HG03045 (cell line): ENCODE measurements around the gene ZBTB4.

Experiments
- ATAC-seq: cut with Tn5 transposase; IDR thresholded peaks from one replicate; pipeline ENCODE4 v1.9.1; 2021; ENCODE audit warnings: mild to moderate bottlenecking, moderate library complexity; ENCODE audit not compliant: unreplicated experiment

Gene ZBTB4

DNA sequence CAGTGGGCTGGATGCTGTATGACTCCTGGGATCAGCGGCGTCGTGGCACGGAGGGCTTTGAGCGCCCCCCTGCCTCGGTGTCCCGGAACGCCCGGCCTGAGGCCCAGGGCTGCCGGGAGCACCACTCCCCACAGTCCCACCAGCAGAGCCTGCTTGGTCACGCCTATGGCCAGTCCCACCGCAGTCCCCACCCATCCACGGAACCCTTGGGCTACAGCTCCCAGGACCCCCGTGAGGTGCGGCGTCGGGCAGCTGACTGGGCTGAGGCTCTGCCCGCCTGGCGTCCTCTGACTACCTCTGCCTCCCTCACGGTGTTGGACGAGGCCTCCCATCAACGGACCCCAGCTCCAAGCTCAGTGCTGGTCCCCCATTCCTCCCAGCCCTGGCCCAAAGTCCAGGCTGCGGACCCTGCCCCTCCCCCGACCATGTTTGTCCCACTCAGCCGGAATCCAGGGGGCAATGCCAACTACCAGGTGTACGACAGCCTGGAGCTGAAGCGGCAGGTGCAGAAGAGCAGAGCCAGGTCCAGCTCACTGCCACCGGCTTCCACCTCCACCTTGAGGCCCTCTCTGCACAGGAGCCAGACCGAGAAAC is 52.4 kb downstream of the ZBTB4 start:
- no peak for ATAC-seq

DNA sequence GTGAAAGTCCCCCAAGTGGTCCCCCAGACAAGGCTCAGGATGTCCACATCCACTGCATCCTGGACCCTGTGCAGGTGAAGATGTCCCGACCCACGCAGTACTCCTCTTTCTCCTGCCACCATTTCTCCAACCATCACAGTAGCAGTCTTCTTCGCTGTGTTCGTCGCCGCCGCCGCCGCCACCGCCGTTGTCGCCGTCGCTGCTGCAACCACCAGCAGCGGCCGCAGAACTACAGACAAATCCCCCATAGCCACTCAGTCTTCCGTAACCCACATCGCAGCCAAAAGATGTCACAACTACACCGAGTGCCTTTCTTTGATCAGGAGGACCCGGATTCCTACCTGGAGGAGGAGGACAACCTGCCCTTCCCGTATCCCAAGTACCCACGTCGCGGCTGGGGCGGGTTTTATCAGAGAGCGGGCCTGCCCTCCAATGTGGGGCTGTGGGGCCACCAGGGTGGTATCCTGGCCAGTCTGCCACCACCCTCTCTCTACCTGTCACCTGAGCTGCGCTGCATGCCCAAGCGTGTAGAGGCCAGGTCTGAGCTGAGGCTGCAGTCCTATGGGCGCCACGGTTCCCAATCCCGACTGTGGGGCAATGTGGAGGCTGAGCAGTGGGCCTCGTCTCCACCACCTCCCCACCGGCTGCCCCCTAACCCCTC is 53.1 kb downstream of the ZBTB4 start:
- no peak for ATAC-seq

DNA sequence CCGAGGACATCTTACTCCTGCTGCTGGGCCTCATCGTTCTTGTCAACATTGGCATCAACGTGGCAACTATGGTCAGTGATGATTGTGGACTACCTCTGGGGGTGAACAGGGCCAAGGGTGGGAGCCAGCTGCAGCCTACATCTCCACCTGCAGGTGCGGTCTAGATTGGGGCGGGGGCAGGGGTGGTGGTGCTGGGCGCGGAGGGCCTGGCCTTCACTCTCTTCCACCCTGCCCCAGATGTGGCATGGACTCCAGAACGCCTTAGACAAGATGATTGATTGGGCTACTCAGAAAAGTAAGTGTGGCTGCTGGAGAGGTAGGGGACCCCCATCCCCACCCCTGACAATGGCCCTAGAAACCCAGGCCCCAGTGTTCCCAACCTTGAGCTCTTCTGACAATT is 53.7 kb downstream of the ZBTB4 start:
- ATAC-seq, result no peak

DNA sequence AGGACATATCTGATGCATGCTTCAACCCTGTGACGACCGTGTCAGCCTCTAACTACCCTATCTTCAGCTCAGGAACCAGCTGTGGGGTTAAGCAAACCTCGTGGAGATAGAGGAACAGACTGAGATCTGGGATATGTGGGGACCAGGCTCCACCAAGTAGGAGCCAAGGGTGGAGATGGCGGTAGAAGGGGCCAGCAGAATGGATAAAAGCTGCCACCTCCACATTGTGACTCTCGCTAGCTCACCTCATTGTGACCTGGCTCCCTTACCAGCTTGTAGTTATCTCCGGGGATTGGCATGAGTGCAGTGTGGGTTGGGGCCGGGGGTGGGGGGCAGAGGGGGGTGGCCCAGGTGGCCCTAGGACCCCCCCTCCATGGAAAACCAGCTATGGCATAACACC is 54.1 kb downstream of the ZBTB4 start, which contains the start of gene SPEM2:
Gene SPEM2, plus strand, starts transcription at position 301 of the 400 bp plus-strand sequence. Its CDS starts 73 bp downstream, at position 374.
- ATAC-seq, result no peak

DNA sequence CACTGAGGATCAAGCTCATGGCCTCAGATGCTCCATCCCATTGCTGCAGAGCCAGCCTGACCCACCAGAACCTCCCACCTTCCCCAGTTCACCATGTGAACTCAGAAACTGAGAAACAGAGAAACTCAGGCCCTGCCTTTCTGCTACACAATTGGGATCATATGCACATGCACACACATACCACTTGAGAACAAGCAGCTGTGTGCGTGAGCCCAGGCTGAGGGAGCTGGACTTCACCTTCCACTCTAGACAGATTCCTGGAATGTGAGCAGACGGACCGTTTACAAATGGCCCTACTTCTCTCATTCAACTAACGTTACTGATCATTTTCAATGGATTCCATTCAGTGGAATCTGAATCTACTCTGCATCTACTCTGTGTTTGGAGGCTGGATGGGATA is 55.8 kb downstream of the ZBTB4 start:
- ATAC-seq, result no peak

DNA sequence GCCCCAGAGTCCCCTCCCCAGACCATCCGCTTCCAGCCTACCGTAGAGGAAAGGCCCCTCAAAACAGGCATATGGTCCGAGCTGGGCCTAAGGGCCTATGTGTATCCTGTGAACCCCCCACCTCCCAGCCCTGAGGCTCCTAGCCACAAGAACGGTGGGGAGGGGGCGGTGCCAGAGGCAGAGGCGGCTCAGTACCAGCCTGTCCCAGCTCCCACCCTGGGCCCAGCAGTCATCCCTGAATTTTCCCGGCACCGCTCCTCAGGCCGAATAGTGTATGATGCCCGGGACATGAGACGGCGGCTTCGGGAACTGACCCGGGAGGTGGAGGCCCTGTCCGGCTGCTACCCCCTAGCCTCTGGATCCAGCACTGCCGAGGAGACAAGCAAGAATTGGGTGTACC is 58.2 kb downstream of the ZBTB4 start:
- no peak for ATAC-seq

DNA sequence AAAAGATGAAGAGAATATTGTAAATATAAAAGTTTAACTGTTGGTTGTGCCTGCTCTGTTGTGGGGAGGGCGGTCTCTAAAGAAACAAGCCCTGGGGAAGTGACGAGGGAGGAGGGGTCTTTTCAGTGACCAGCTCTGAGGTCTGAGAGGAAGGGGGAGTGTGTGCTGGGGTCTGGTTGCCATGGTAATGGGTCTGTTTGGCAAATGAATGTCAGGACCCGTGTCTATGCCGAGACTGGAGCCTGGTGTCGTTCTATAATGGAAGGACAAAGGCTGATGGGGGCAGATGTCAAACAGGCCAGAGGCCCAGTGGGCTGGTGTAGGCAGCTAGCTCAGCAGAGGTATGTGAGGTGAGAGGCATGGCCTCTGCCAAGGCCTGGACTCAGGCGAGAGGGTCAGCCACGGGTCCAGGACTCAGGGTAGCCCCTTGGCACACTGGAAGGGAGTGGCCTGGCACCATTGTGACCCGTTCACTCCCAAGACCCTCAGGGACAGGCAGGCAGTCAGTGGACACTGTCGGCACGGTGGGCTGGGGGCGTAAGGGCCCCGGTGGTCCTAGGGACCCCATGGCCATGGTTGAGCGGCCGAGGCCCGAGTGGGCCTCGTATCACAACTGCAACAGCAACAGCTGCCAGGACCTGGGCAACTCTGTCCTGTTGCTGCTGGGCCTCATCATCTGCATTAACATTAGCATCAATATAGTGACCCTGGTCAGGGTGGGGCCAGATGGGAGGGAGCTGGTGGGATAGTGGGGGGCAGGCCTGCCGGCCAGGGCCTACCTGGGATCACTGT is 59.4 kb downstream of the ZBTB4 start, which contains the start of gene SPEM1:
Gene SPEM1, plus strand, starts transcription at position 506 of the 792 bp plus-strand sequence. Its CDS starts 61 bp downstream, at position 567.
- ATAC-seq, result no peak

DNA sequence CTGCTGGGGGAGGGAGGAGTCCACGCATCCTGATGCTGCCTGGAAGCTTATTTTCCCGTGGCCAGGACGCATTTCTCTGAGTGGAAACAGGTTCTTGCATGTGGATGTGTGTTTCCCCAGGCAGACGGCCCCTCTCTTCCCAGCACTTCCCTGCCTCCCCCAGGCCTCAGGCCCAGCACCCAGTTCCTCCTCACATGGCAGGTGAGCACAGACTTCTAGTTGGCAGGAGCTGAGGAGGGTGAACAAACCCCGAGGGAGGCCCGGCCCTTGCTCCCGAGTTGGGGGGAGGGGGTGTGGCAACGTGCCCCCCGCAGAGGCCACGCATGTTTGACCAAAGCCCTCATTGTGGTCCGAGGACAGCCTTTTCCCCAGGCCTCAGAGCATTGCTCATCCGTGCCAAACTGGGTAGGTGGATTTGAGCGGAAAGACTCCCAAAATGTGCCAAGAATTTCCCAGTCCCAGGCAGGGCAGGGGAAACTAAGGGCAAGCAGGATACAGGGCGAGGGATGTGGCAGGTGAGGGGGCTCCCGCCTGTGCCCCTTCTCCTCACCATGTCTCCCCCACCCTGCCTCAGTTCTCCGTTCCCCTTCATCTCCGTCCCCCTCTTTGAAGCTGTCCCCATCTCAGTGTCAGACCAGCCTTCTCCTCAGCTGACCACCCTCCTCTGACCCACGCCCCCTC is 60.8 kb downstream of the ZBTB4 start:
- ATAC-seq, result no peak

DNA sequence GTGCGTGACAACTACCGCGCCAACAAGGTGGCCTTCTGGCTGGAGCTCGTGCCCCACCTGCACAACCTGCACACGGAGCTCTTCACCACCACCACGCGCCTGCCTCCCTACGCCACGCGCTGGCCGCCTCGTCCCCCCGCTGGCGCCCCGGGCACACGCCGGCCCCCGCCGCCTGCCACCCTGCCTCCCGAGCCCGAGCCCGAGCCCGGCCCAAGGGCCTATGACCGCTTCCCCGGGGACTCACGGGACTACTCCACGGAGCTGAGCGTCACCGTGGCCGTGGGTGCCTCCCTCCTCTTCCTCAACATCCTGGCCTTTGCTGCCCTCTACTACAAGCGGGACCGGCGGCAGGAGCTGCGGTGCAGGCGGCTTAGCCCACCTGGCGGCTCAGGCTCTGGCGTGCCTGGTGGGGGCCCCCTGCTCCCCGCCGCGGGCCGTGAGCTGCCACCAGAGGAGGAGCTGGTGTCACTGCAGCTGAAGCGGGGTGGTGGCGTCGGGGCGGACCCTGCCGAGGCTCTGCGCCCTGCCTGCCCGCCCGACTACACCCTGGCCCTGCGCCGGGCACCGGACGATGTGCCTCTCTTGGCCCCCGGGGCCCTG is 62.3 kb downstream of the ZBTB4 start:
- no peak for ATAC-seq

DNA sequence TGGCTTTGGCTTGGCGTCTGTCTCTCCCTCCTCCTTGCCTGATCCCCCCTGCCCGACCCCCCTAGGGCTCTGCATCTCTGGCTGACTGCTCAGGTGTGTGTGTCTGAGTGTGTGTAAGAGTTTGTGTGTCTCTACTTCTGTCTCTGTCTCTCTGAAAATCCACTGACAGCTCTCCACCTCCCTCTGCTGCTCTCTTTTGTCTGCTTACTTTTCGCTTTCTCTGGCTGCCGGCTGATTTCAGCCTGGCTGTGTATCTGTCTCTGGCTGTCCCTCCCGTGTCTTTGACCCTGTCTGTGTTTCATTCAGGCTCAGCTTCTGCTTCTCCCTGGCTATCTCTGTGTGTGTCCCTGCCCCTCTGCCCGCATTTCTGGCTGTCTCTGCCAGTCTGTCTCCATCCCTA is 63.1 kb downstream of the ZBTB4 start:
- ATAC-seq, result no peak

DNA sequence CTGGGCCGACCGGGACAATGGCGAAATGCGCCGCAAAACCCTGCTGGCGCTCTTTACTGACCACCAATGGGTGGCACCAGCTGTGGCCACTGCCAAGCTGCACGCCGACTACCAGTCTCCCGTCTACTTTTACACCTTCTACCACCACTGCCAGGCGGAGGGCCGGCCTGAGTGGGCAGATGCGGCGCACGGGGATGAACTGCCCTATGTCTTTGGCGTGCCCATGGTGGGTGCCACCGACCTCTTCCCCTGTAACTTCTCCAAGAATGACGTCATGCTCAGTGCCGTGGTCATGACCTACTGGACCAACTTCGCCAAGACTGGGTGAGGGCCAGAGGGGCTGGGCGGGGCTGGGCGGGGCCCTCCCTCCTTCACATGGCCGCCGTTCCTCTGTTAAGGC is 63.6 kb downstream of the ZBTB4 start:
- no peak for ATAC-seq

DNA sequence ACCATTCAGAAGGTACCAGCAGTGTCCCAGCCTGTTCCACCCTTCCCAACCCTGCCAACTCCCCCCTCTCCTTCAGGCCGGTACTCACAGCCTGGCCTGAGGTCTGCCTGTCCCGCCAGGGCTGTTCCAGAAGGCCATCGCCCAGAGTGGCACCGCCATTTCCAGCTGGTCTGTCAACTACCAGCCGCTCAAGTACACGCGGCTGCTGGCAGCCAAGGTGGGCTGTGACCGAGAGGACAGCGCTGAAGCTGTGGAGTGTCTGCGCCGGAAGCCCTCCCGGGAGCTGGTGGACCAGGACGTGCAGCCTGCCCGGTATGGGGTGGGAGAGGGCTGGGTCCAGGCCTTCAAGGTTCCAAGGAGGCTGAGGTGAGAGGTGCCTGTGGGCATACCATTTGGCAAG is 64.6 kb downstream of the ZBTB4 start:
- no peak for ATAC-seq

DNA sequence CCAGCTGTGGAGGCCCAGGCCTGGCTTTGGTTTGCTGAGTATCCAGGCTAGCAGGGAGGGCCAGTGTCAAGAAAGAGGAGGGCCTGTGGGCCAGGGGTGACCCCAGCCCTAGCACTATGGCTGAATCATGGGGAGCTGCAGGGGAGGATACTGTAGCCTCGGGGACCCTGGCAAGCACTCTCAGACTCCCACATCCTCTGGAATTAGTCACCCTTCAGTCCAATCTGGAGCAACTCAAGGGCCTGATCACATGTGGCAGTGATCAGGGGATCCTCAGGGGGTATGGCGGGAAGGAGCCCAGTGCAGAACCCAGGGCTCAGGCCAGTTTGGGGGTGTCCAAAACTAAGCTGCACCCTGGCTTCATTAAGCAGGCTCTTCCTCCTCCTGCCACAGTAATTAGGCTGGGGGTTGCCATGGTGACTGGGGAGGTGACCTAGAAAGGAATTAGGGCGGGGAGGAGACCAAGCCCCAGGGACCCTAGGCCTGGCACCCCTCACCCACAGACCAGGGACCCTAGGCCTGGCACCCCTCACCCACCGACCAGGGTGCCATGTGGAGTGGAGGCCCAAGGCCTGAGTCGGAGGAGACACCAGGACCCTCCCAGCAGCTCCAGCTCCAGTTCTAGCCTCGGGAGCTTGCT is 66.0 kb downstream of the ZBTB4 start:
- no peak for ATAC-seq

DNA sequence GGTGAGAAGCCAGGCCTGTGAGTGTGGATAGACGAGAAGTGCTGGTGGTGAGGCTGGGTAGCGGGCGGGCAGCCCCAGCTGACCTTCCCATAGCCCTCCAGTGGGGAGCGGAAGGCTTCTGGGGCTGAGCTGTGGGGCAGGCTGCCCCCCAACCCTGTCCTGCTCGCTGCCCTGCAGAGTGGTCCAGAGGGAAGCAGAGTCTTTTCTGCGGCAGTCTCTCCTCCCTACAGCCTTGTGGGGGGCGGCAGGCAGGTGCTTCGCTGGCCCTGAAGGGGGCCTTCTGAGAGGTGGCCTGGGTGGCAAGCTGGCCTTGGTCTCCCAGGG is 68.0 kb downstream of the ZBTB4 start:
- no peak for ATAC-seq

DNA sequence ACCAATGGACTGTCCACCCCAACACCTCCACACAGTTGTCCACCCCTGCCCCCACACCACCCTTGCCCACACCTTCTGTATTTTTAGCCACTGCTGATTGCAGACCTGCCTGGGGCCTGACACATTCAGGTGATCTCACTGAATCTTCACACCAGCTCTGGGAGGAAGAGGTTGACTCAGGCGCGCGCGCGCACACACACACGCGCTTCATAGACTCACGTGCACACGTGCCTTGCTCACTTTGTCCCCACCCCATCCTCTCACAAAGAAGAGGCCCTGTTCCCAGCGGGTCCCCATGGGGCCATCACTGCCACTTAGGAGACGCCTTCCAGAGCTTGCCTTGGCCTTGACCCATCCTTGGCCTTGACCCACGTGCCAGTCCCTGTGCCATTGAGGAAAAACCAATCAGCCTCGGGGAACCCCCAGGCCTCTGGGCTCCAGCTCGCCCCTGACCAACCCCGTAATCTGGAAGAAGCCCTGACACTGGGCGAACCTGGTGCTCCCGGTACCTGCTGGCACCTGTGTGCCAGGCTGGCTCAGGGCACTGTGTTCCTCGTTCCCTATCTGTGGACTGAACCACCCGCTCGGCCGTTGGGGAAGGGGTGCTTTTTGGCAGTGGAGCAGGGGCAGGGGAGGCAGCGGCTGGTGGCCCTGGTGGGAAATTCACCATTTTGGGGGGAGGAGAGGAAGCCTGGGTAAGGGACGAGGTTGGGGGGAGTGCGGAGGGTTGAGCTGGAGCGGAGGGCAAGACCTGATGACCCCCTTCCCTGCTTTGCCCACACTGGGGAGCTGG is 68.6 kb downstream of the ZBTB4 start:
- ATAC-seq, result no peak

DNA sequence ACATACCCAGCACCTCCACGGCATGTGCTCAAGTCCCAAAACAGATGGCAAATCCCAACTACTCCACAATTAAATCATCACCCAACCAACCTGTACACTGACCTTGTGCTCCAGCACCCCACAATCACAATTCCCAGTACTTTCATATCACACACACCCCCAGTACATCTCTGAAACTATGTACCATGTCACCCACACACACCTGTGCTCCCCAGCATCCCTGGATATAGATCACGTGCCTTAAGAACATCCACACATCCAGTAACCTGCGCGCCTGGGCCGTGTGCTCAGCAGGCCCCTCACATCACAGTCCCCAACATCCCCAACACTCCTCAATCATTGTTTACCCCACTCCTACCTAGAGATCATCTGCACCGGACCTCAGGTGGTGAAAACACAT is 69.7 kb downstream of the ZBTB4 start:
- ATAC-seq, result no peak
